NCI-H187 (cell line): ENCODE data around the gene BMPR2.
"Not testable (repeated sequence)": the region's sequence is repeated elsewhere in the genome, so short reads cannot be mapped to it uniquely, and the experiment has no call there.

ENCODE experiments used
- DNase-seq, 2 experiments: peaks; one replicate each; lab custom pipeline; 2025; lab: John Stamatoyannopoulos, UW

BMPR2 gene

GRCh38 chr2:202530038-202530437 is 153.9 kb downstream of the BMPR2 start:
- no peak for DNase-seq

- DNase-seq, result not testable (repeated sequence)
Measured at GRCh38 chr2:202535290-202535689, 159.2 kb downstream of the BMPR2 start.

GRCh38 chr2:202541137-202541536 is 165.0 kb downstream of the BMPR2 start:
- no peak for DNase-seq

- no peak for DNase-seq
Measured at GRCh38 chr2:202542142-202542541, 166.0 kb downstream of the BMPR2 start.

- DNase-seq, result no peak
Measured at GRCh38 chr2:202545523-202545922, 169.4 kb downstream of the BMPR2 start.

GRCh38 chr2:202545931-202546330 is 169.8 kb downstream of the BMPR2 start:
- DNase-seq, result no peak

GRCh38 chr2:202546499-202547141 is 170.5 kb downstream of the BMPR2 start:
- not testable (repeated sequence) for DNase-seq

- no peak for DNase-seq
Measured at GRCh38 chr2:202548240-202548639, 172.1 kb downstream of the BMPR2 start.

GRCh38 chr2:202551000-202551399 is 174.9 kb downstream of the BMPR2 start:
- DNase-seq, result not testable (repeated sequence)

GRCh38 chr2:202555356-202555755 is 179.2 kb downstream of the BMPR2 start:
- DNase-seq, result no peak

GRCh38 chr2:202560200-202560599 is 184.1 kb downstream of the BMPR2 start:
- no peak for DNase-seq

GRCh38 chr2:202564226-202564625 is 188.1 kb downstream of the BMPR2 start:
- DNase-seq, result no peak

GRCh38 chr2:202566286-202566685 is 190.2 kb downstream of the BMPR2 start:
- DNase-seq, result no peak

GRCh38 chr2:202574541-202574940 is 198.4 kb downstream of the BMPR2 start:
- no peak for DNase-seq

- not testable (repeated sequence) for DNase-seq
Measured at GRCh38 chr2:202575194-202575593, 199.1 kb downstream of the BMPR2 start.

- DNase-seq, result no peak
Measured at GRCh38 chr2:202577250-202578183, 201.4 kb downstream of the BMPR2 start.

GRCh38 chr2:202582846-202583245 is 206.7 kb downstream of the BMPR2 start:
- not testable (repeated sequence) for DNase-seq

GRCh38 chr2:202583709-202584219 is 207.6 kb downstream of the BMPR2 start:
- no peak for DNase-seq

GRCh38 chr2:202588647-202589581 is 212.8 kb downstream of the BMPR2 start:
- DNase-seq, result peak in 1 of 2 experiments; percentile 12

- DNase-seq, result no peak
Measured at GRCh38 chr2:202589582-202589949, 213.4 kb downstream of the BMPR2 start.

- no peak for DNase-seq
Measured at GRCh38 chr2:202592566-202592965, 216.4 kb downstream of the BMPR2 start.

- no peak for DNase-seq
Measured at GRCh38 chr2:202599105-202599504, 223.0 kb downstream of the BMPR2 start.
